GM12878 (cell line): ENCODE data around the gene NFASC. TPM values are rescaled to one million over a fixed set of nuclear protein-coding genes. Genes with fewer than 3 reads are reported as not detected.

Source experiments
- CEBPZ ChIP-seq: fragments of 150-350 bp; IDR thresholded peaks from 2 replicates; pipeline ENCODE4 v1.6.1; 2016; ENCODE audit warnings: low read depth, low read length
- CHD2 ChIP-seq: IDR thresholded peaks from 2 replicates; pipeline ENCODE4 v1.6.1; 2011; ENCODE audit warnings: low read depth, low read length, improper control_type of control experiment, borderline replicate concordance
- MEF2B ChIP-seq: fragments of 450-650 bp; IDR thresholded peaks from 2 replicates; pipeline ENCODE4 v1.6.1; 2018; ENCODE audit warnings: mild to moderate bottlenecking, moderate library complexity; ENCODE audit not compliant: partially characterized antibody, poor library complexity, severe bottlenecking
- SMAD1 ChIP-seq: fragments of 450-650 bp; IDR thresholded peaks from 2 replicates; pipeline ENCODE4 v1.6.1; 2018; ENCODE audit warnings: mild to moderate bottlenecking, low read depth; ENCODE audit not compliant: partially characterized antibody
- ZBTB4 ChIP-seq: fragments of 450-650 bp; formaldehyde crosslinking; IDR thresholded peaks from 2 replicates; pipeline ENCODE4 v1.4.0; 2022; ENCODE audit warnings: mild to moderate bottlenecking, moderate library complexity
- polyA plus RNA-seq, 11 experiments: library from polyadenylated mRNA; depleted of rRNA in 4 of 11; unstranded in 6 of 11; stranded (reverse) in 5 of 11; fragments of >200 nt; fragmentation: Nextera tagmentation in 4 of 11; fragmentation: Illumina TruSeq in 1 of 11; extraction: Ambion mirVana in 4 of 11; extraction: Trizol in 1 of 11; gene quantifications; 1 replicate in 1 of 11; 2 replicates in 10 of 11; pipeline versions ENCODE4 v1.2.1 to v1.2.3, GENCODE V29; 2011 to 2016; ENCODE audit warnings: inconsistent platforms in 2 of 11, missing spikeins in 2 of 11, low read depth in 1 of 11
- total RNA-seq, 4 experiments: library from RNA; depleted of rRNA in 3 of 4; stranded (reverse); fragments of >200 nt in 3 of 4; fragmentation: Illumina TruSeq in 1 of 4; extraction: Trizol in 1 of 4; gene quantifications; 2 replicates each; pipeline versions ENCODE4 v1.2.1 to v1.2.3, GENCODE V29; 2013 to 2021

Gene NFASC
- total and polyA plus RNA-seq, 10 of the 15 experiments (the other 5 are each of a cell fraction or from before 2014, with no cell fraction given), result 0.04 to 0.31 (median 0.12) TPM; not detected in 4

- no peak for TF ChIP-seq ZBTB4 (CRISPR knock-in tag)
- TF ChIP-seq MEF2B, result no peak
- TF ChIP-seq CEBPZ, result no peak
- no peak for TF ChIP-seq SMAD1
- TF ChIP-seq CHD2, result no peak
Observed at GRCh38 chr1:204983136-204983535, 112.5 kb downstream of the NFASC start (continued).
